Measurements from ENCODE around the gene FIGNL2. TPM values are rescaled to one million over a fixed set of nuclear protein-coding genes. Genes with fewer than 3 reads are reported as not detected.

The FIGNL2 gene
- total and polyA plus RNA-seq, 2 donors (not counting 1 experiment from before 2014, with no cell fraction given): 0.07 to 0.17 TPM

- Histone ChIP-seq H3K4me1 (ENCODE audit: control insufficient read depth, extremely low read depth, insufficient read depth, low read length) (no peaks in the 10 kb centered on the region), H3K4me3 (replicated peaks in 1 of 4; ENCODE audit: control extremely low read depth in 1 of 4, insufficient read depth in 1 of 4, low read depth in 3 of 4, low read length in 4 of 4) (no peak overlapping the region), H2AFZ (ENCODE audit: low read length) (no peak overlapping the region), H4K20me1 (ENCODE audit: control insufficient read depth, extremely low read depth, insufficient read depth, low read length) (no peaks in the 10 kb centered on the region), H3K27ac (ENCODE audit: insufficient read depth, low read length) (no peak overlapping the region), H3K36me3 (ENCODE audit: control insufficient read depth, insufficient read depth, low read length) (no peaks in the 10 kb centered on the region), H3K9ac (ENCODE audit: insufficient read depth, low read length) (no peak overlapping the region), H3K9me3 (ENCODE audit: control insufficient read depth, insufficient read depth, low read depth, low read length) (no peaks in the 10 kb centered on the region), H3K79me2 (ENCODE audit: control insufficient read depth, insufficient read depth, low read length) (no peaks in the 10 kb centered on the region), H3K4me2 (ENCODE audit: extremely low read depth, insufficient read depth, low read length) (no peak overlapping the region), H3K27me3 (ENCODE audit: control insufficient read depth, insufficient read depth, low read length) (peaks cover 10% of the 10 kb centered on the region)
- TF ChIP-seq EZH2 (IDR thresholded peaks at IDR 0.05; ENCODE audit: low read length, missing control alignments) (no peak), CTCF (conservative IDR thresholded peaks at IDR 0.05 in 1 of 2, IDR thresholded peaks at IDR 0.05 in 1 of 2; ENCODE audit: low read depth in 1 of 2, low read length in 2 of 2) (no peak)
- no peak for DNase-seq (ENCODE audit: low read depth in 2 of 2)
These were observed 24.1 kb upstream of the FIGNL2 start for GRCh38 chr12:51872689-51872981.

GRCh38 chr12:51871918-51872688, 23.6 kb upstream of the FIGNL2 start:
- TF ChIP-seq EZH2 (IDR thresholded peaks at IDR 0.05; ENCODE audit: low read length, missing control alignments): no peak
- no peak for TF ChIP-seq CTCF (conservative IDR thresholded peaks at IDR 0.05 in 1 of 2, IDR thresholded peaks at IDR 0.05 in 1 of 2; ENCODE audit: low read depth in 1 of 2, low read length in 2 of 2)
- H3K79me2 ChIP-seq (ENCODE audit: control insufficient read depth, insufficient read depth, low read length): no peaks in the 10 kb centered on the region

GRCh38 chr12:51871126-51871525, 22.6 kb upstream of the FIGNL2 start:
- Histone ChIP-seq H3K4me2 (ENCODE audit: extremely low read depth, insufficient read depth, low read length) (no peak overlapping the region), H3K27me3 (ENCODE audit: control insufficient read depth, insufficient read depth, low read length) (peaks cover 10% of the 10 kb centered on the region), H3K36me3 (ENCODE audit: control insufficient read depth, insufficient read depth, low read length) (no peaks in the 10 kb centered on the region), H3K4me3 (replicated peaks in 1 of 4; ENCODE audit: control extremely low read depth in 1 of 4, insufficient read depth in 1 of 4, low read depth in 3 of 4, low read length in 4 of 4) (no peak overlapping the region), H2AFZ (ENCODE audit: low read length) (no peak overlapping the region), H4K20me1 (ENCODE audit: control insufficient read depth, extremely low read depth, insufficient read depth, low read length) (no peaks in the 10 kb centered on the region), H3K9ac (ENCODE audit: insufficient read depth, low read length) (no peak overlapping the region), H3K27ac (ENCODE audit: insufficient read depth, low read length) (no peak overlapping the region), H3K79me2 (ENCODE audit: control insufficient read depth, insufficient read depth, low read length) (no peaks in the 10 kb centered on the region), H3K9me3 (ENCODE audit: control insufficient read depth, insufficient read depth, low read depth, low read length) (no peaks in the 10 kb centered on the region), H3K4me1 (ENCODE audit: control insufficient read depth, extremely low read depth, insufficient read depth, low read length) (no peaks in the 10 kb centered on the region)
- no peak for DNase-seq (ENCODE audit: low read depth in 2 of 2)
- TF ChIP-seq EZH2 (IDR thresholded peaks at IDR 0.05; ENCODE audit: low read length, missing control alignments): no peak
- no peak for TF ChIP-seq CTCF (conservative IDR thresholded peaks at IDR 0.05 in 1 of 2, IDR thresholded peaks at IDR 0.05 in 1 of 2; ENCODE audit: low read depth in 1 of 2, low read length in 2 of 2)

More at GRCh38 chr12:51871918-51872688, 23.6 kb upstream of the FIGNL2 start:
- no peak overlapping the region for H3K4me3 ChIP-seq (replicated peaks in 1 of 4; ENCODE audit: control extremely low read depth in 1 of 4, insufficient read depth in 1 of 4, low read depth in 3 of 4, low read length in 4 of 4)
- no peak overlapping the region for H3K27ac ChIP-seq (ENCODE audit: insufficient read depth, low read length)
- H2AFZ ChIP-seq (ENCODE audit: low read length): no peak overlapping the region
- no peaks in the 10 kb centered on the region for H3K9me3 ChIP-seq (ENCODE audit: control insufficient read depth, insufficient read depth, low read depth, low read length)
- H3K27me3 ChIP-seq (ENCODE audit: control insufficient read depth, insufficient read depth, low read length): peaks cover 10% of the 10 kb centered on the region
- no peaks in the 10 kb centered on the region for H4K20me1 ChIP-seq (ENCODE audit: control insufficient read depth, extremely low read depth, insufficient read depth, low read length)
- no peak overlapping the region for H3K4me2 ChIP-seq (ENCODE audit: extremely low read depth, insufficient read depth, low read length)
- no peaks in the 10 kb centered on the region for H3K36me3 ChIP-seq (ENCODE audit: control insufficient read depth, insufficient read depth, low read length)
- H3K9ac ChIP-seq (ENCODE audit: insufficient read depth, low read length): no peak overlapping the region
- DNase-seq (ENCODE audit: low read depth in 2 of 2): no peak
- no peaks in the 10 kb centered on the region for H3K4me1 ChIP-seq (ENCODE audit: control insufficient read depth, extremely low read depth, insufficient read depth, low read length)
